Esophagus mucosa (tissue), 1 donor: Measurements from ENCODE around the gene PRND. TPM values are rescaled to one million over a fixed set of nuclear protein-coding genes. Genes with fewer than 3 reads are reported as not detected.
A peak's percentile ranks its signal among the peaks of the same experiment; 100 is the strongest.
"Not testable (repeated sequence)": the region's sequence is repeated elsewhere in the genome, so short reads cannot be mapped to it uniquely, and the experiment has no call there.

Experiments used
- ATAC-seq: fragments of 200-7000 bp; cut with Tn5 transposase; one replicate; pipeline ENCODE4 v1.9.1; 2020
- total RNA-seq: library from RNA; stranded (reverse); gene quantifications from one replicate; pipeline ENCODE4 v1.2.4, GENCODE V29; 2023
- donor health status: DM: yes; HTN: yes; CAD: no.

PRND gene, protein sequence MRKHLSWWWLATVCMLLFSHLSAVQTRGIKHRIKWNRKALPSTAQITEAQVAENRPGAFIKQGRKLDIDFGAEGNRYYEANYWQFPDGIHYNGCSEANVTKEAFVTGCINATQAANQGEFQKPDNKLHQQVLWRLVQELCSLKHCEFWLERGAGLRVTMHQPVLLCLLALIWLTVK
- total RNA-seq, result not detected

- no peak for ATAC-seq
Measured at GRCh38 chr20:4721719-4722118, at the start of gene PRND. TSS of gene PRND (plus strand) at chr20:4721909. CDS start at chr20:4724552, 2,643 bp downstream.

GRCh38 chr20:4672948-4673347 is 48.8 kb upstream of the PRND start:
- no peak for ATAC-seq

- no peak for ATAC-seq
Measured at GRCh38 chr20:4673371-4674001, 48.2 kb upstream of the PRND start.

GRCh38 chr20:4674672-4675071 is 47.0 kb upstream of the PRND start:
- ATAC-seq, result no peak

- ATAC-seq, result no peak
Measured at GRCh38 chr20:4677846-4678245, 43.9 kb upstream of the PRND start.

- no peak for ATAC-seq
Measured at GRCh38 chr20:4681401-4681800, 40.3 kb upstream of the PRND start.

- no peak for ATAC-seq
Measured at GRCh38 chr20:4681991-4682401, 39.7 kb upstream of the PRND start.

GRCh38 chr20:4682682-4683081 is 39.0 kb upstream of the PRND start:
- ATAC-seq, result no peak

DNA sequence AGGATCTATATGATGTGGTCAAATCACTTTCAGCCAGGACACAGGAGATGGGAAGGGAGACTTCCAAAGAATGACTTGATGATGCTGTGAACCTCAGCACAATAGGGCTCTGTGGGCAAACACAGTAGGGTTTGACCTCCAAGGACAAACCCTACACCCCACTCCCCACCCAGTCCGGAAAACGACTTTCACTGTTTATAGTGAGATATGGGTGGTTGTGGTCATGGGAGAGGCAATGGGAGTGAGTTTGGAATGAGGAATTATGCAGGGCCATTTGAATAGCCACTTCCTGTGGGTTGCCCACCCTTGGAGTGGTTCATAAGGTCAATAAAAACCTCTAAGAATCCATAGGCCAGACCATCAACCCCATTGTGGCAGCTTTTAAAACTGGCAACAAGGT is 38.4 kb upstream of the PRND start:
- no peak for ATAC-seq

GRCh38 chr20:4684837-4685413 is 36.8 kb upstream of the PRND start:
- peak; percentile 26 for ATAC-seq

DNA sequence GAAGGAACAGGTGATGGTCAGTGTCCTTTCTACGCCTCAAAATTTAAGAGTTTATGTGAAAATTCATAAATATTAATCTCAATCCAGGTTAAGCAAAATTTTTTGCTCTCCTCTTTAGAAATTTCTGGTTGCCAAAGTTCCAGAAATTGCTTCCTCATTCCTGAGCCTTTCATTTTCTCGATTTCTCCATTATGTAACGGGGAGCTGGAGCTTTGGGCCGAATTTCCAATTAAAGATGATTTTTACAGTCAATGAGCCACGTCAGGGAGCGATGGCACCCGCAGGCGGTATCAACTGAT is 35.8 kb upstream of the PRND start:
- no peak for ATAC-seq

DNA sequence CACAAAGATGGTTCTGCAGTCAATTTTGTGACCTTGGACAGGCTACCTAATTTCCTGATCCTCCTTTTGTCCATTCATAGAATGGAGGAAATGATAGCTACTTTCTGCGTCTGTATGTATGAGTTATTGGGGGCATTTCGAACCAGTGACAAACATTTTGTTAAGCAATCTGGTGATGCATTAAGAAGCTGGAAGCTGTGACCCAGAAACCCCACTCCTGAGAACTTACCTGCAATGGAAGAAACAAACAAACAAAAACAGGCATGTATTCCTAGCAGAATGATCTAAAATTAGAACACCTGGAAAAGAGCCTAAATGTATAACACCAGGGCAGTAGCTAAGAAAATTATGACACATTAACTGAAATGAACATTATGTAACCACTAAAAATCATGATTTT is 33.4 kb upstream of the PRND start:
- no peak for ATAC-seq

- no peak for ATAC-seq
Measured at GRCh38 chr20:4689220-4689619, 32.5 kb upstream of the PRND start.

DNA sequence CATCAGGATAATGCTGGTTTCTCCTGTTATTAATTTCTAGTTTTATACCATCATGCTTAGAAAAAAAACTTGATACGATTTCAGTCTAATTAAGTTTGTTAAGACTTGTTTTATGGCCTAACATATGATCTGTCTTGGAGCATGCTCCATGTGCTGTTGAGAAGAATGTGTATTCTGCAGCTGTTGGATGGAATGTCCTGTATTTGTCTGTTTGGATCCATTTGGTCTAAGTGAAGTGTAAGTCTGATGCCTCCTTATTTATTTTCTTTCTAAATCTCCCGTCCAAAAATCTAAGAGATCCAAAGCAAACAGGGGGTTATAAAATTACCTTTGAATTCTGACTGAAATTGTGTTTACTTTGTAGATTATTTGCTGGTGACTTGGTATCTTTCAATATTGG is 30.0 kb upstream of the PRND start:
- no peak for ATAC-seq

- no peak for ATAC-seq
Measured at GRCh38 chr20:4694076-4694475, 27.6 kb upstream of the PRND start.

DNA sequence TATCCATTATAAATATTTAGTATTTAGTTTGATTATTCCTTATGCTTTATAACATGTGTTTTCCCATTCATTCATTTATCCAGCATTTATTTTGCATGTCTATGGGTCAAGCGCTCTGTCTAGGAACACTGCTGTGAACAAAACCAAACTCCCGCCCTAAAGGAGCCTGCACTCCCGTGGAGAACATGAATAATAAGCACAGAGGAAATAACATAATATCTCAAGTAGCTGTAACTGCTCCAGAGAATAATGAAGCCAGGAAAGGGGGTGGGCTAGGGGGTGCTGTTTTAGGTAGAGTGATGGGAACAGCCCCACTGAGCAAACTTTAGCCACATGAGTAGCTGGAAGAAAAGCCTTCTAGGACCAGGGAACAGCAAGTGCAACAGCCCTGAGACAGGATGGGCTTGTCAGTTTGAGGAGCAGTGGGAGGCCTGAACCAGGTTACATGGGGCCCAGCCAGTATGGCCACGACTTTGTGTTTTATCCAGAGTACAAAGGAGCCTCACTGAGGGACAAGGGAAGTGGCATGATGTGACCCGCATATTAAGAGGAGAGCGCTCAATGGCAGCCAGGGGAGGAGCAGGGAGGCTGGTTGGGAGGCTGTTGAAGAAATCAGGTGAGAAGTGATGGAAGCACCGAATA is 24.4 kb upstream of the PRND start:
- ATAC-seq, result no peak

DNA sequence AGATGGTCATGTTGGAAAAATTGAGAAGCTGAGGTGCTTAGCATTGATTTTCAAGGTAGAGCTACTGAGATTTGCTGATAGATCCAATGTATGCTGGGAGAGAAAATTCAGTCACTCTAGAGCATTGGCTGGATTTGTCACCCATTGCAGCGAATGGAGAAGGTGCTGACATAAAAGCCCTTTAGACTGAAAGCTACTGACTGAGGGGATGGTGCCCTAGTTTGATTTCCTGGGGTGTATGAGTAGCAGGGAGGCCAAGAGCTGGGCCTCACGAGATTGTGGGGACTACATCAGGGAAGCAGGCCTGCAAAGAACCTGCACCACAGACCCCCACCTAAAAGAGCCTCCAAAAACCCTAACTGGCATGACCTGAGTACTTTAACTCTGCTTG is 23.9 kb upstream of the PRND start:
- no peak for ATAC-seq

GRCh38 chr20:4699216-4699615 is 22.5 kb upstream of the PRND start:
- ATAC-seq, result no peak

GRCh38 chr20:4699957-4700356 is 21.8 kb upstream of the PRND start:
- ATAC-seq, result no peak

DNA sequence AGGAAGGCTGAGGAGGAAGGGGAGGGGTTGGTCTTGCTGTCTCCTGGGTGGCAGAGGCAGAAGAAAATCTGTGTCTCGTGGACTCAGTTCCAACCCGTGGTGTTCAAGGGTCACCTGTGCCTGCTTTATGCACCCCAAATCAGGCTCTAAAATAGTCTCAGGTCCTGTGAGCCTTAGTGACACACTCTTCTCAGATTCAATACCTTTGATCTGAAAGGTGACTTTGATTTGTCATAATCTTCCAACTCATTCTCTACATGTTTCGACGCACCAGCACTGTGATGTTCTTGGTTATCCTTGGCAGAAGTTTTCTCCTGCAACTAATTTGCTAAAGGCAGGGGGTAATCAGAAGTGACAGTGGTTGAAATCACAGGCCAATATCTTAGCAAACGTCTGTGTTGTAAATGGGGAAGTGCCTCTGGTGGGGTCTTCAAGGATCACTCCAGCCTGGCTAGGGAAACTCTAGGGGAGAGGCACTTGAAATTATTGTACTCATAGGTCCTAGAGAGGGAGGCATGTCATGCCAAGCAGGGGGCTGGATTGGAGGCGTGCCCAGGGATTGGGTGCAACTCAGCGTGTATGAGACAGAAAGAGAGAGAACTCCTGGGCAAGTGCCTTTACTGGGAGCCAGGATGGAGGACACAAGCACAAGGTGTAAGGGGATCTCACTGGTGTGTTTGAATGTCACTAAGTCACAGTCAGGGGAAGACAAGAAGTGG is 19.0 kb upstream of the PRND start:
- ATAC-seq, result no peak

DNA sequence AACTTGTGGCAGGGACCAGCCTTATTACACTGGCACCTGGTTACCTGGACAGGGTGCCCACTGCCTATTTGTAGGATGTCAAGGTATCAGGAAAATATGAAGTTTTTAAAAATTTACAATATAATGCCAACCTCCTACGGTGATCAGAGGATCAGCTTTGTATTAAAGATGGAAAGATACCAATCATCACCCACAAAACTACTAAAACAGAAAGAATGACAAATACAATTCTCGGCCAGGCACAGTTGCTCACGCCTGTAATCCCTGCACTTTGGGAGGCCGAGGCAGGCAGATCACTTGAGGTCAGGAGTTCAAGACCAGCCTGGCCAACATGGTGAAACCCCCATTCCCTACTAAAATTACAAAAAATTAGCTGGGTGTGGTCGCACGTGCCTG is 18.4 kb upstream of the PRND start:
- no peak for ATAC-seq

DNA sequence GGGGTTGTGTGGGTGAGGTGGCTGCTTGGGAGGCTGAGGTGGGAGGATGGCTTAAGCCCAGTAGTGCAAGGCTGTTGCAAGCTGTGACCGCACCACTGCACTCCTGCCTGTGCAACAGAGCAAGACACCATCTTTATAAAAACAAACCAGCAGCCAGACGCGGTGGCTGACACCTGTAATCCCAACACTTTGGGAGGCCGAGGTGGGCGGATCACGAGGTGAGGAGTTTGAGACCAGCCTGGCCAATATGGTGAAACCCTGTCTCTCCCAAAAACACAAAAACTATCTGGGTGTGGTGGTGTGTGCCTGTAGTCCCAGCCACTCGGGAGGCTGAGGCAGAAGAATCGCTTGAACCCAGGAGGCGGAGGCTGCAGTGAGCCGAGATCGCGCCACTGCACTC is 14.8 kb upstream of the PRND start:
- not testable (repeated sequence) for ATAC-seq

- no peak for ATAC-seq
Measured at GRCh38 chr20:4708036-4708435, 13.7 kb upstream of the PRND start.

GRCh38 chr20:4708856-4709255 is 12.9 kb upstream of the PRND start:
- no peak for ATAC-seq
